KOPT-K1 (cell line): Measurements from ENCODE around the gene DIPK1C.
A peak's percentile ranks its signal among the peaks of the same experiment; 100 is the strongest.
"Not testable (repeated sequence)": the region's sequence is repeated elsewhere in the genome, so short reads cannot be mapped to it uniquely, and the experiment has no call there.

Source experiments
- H3K27ac ChIP-seq: fragments of 200-600 bp; sonication (generic); 2 replicates; pipeline ENCODE4 v1.5.1; 2016; ENCODE audit warnings: antibody characterized with exemption, mild to moderate bottlenecking, low read depth, low read length; ENCODE audit not compliant: poor library complexity, severe bottlenecking
- H3K36me3 ChIP-seq: fragments of 200-600 bp; sonication (generic); 2 replicates; pipeline ENCODE4 v1.5.1; 2017; ENCODE audit warnings: antibody characterized with exemption, mild to moderate bottlenecking, low read length, moderate library complexity; ENCODE audit not compliant: insufficient read depth
- H3K9me3 ChIP-seq: fragments of 200-600 bp; sonication (generic); 2 replicates; pipeline ENCODE4 v1.5.1; 2017; ENCODE audit warnings: antibody characterized with exemption, low read length, mild to moderate bottlenecking; ENCODE audit not compliant: insufficient read depth, poor library complexity, severe bottlenecking

The DIPK1C gene

GRCh38 chr18:74457043-74457724, at the start of gene DIPK1C:
Gene DIPK1C (minus strand): TSS chr18:74457308. CDS start chr18:74457259, 49 bp downstream.
- Histone ChIP-seq H3K36me3 (no peaks in the 10 kb centered on the region), H3K9me3 (no peaks in the 10 kb centered on the region), H3K27ac (no peak within 1 kb of the TSS)

GRCh38 chr18:74506448-74507084, 49.5 kb upstream of the DIPK1C start:
- Histone ChIP-seq H3K27ac (no peak overlapping the region), H3K36me3 (peaks cover 98% of the 10 kb centered on the region), H3K9me3 (no peaks in the 10 kb centered on the region)

GRCh38 chr18:74505776-74506175, 48.7 kb upstream of the DIPK1C start:
- Histone ChIP-seq H3K27ac (no peak overlapping the region), H3K36me3 (peaks cover 98% of the 10 kb centered on the region), H3K9me3 (no peaks in the 10 kb centered on the region)

GRCh38 chr18:74503137-74503536, 46.0 kb upstream of the DIPK1C start:
- H3K36me3 ChIP-seq: peaks cover 76% of the 10 kb centered on the region
- no peak overlapping the region for H3K27ac ChIP-seq
- no peaks in the 10 kb centered on the region for H3K9me3 ChIP-seq

GRCh38 chr18:74501386-74501785, 44.3 kb upstream of the DIPK1C start:
- Histone ChIP-seq H3K36me3 (peaks cover 58% of the 10 kb centered on the region), H3K9me3 (no peaks in the 10 kb centered on the region), H3K27ac (no peak overlapping the region)

- H3K27ac ChIP-seq, H3K9me3 ChIP-seq: not testable (repeated sequence)
- peaks cover 52% of the 10 kb centered on the region for H3K36me3 ChIP-seq
These were observed 43.7 kb upstream of the DIPK1C start for GRCh38 chr18:74500774-74501173.

GRCh38 chr18:74500372-74500771, 43.3 kb upstream of the DIPK1C start:
- Histone ChIP-seq H3K9me3 (no peaks in the 10 kb centered on the region), H3K36me3 (peaks cover 48% of the 10 kb centered on the region), H3K27ac (no peak overlapping the region)

- H3K9me3 ChIP-seq: no peaks in the 10 kb centered on the region
- H3K27ac ChIP-seq: peak overlapping the region; percentile 82
- peaks cover 41% of the 10 kb centered on the region for H3K36me3 ChIP-seq
These were observed 42.5 kb upstream of the DIPK1C start for GRCh38 chr18:74499633-74500032.

- no peaks in the 10 kb centered on the region for H3K9me3 ChIP-seq
- peak overlapping the region; percentile 82 for H3K27ac ChIP-seq
- H3K36me3 ChIP-seq: peaks cover 35% of the 10 kb centered on the region
These were observed 41.9 kb upstream of the DIPK1C start for GRCh38 chr18:74498712-74499627.

- Histone ChIP-seq H3K27ac (no peak overlapping the region), H3K36me3 (peaks cover 24% of the 10 kb centered on the region), H3K9me3 (no peaks in the 10 kb centered on the region)
These were observed 40.7 kb upstream of the DIPK1C start for GRCh38 chr18:74497778-74498177.

GRCh38 chr18:74497324-74497676, 40.2 kb upstream of the DIPK1C start:
- Histone ChIP-seq H3K9me3 (peaks cover 4% of the 10 kb centered on the region), H3K27ac (peak overlapping the region; percentile 62), H3K36me3 (peaks cover 19% of the 10 kb centered on the region)

GRCh38 chr18:74496508-74497323, 39.6 kb upstream of the DIPK1C start:
- Histone ChIP-seq H3K9me3 (peaks cover 10% of the 10 kb centered on the region), H3K27ac (peak overlapping the region; percentile 62)

GRCh38 chr18:74495581-74496507, 38.7 kb upstream of the DIPK1C start, which contains the start of gene CNDP2:
Gene CNDP2 (plus strand): TSS chr18:74496363. CDS start chr18:74499974, 3,611 bp downstream.
- Histone ChIP-seq H3K9me3 (peaks cover 11% of the 10 kb centered on the region), H3K27ac (peak within 1 kb of the TSS; percentile 62), H3K36me3 (peaks cover 4% of the 10 kb centered on the region)

More at GRCh38 chr18:74496508-74497323, 39.6 kb upstream of the DIPK1C start:
- peaks cover 13% of the 10 kb centered on the region for H3K36me3 ChIP-seq
